Hepatocyte (in vitro differentiated cells): ENCODE data around the gene EPM2AIP1. TPM values are rescaled to one million over a fixed set of nuclear protein-coding genes. Genes with fewer than 3 reads are reported as not detected.

Experiments
- DNase-seq: peaks from one replicate; pipeline ENCODE4 v3.0.0-alpha.2; 2016; ENCODE audit warnings: low spot score
- H2AFZ ChIP-seq: fragments of 200-600 bp; sonication (generic); 2 replicates; pipeline ENCODE4 v1.6.0; 2016; ENCODE audit warnings: antibody characterized with exemption, mild to moderate bottlenecking
- H3K27ac ChIP-seq: fragments of 200-600 bp; sonication (generic); 2 replicates; pipeline ENCODE4 v1.5.1; 2016; ENCODE audit warnings: mild to moderate bottlenecking
- H3K27me3 ChIP-seq: fragments of 200-600 bp; sonication (generic); 2 replicates; pipeline ENCODE4 v1.6.1; 2016
- H3K36me3 ChIP-seq: fragments of 200-600 bp; sonication (generic); replicated peaks from 2 replicates; pipeline ENCODE4 v1.5.1; 2016; ENCODE audit warnings: low read depth; ENCODE audit not compliant: insufficient read depth
- H3K4me1 ChIP-seq: fragments of 200-600 bp; sonication (generic); 2 replicates; pipeline ENCODE4 v1.5.1; 2016; ENCODE audit warnings: mild to moderate bottlenecking, moderate library complexity; ENCODE audit not compliant: insufficient read depth
- H3K4me2 ChIP-seq: fragments of 200-600 bp; sonication (generic); 2 replicates; pipeline ENCODE4 v1.6.0; 2016
- H3K4me3 ChIP-seq: fragments of 200-600 bp; sonication (generic); 2 replicates; pipeline ENCODE4 v1.5.1; 2016; ENCODE audit warnings: mild to moderate bottlenecking
- H3K79me2 ChIP-seq: fragments of 200-600 bp; sonication (generic); 2 replicates; pipeline ENCODE4 v1.6.0; 2017; ENCODE audit warnings: mild to moderate bottlenecking
- H3K9me2 ChIP-seq: fragments of 200-600 bp; sonication (generic); replicated peaks from 2 replicates; pipeline ENCODE4 v1.6.0; 2017; ENCODE audit warnings: mild to moderate bottlenecking; ENCODE audit not compliant: insufficient read depth
- H3K9me3 ChIP-seq: fragments of 200-600 bp; sonication (generic); 2 replicates; pipeline ENCODE4 v1.5.1; 2016; ENCODE audit warnings: low read depth, mild to moderate bottlenecking
- H4K20me1 ChIP-seq: fragments of 200-600 bp; sonication (generic); 2 replicates; pipeline ENCODE4 v1.6.0; 2016; ENCODE audit warnings: mild to moderate bottlenecking; ENCODE audit not compliant: insufficient read depth, poor library complexity, severe bottlenecking
- EZH2 ChIP-seq: fragments of 200-600 bp; sonication (generic); IDR thresholded peaks from 2 replicates; pipeline ENCODE4 v1.6.1; 2016; ENCODE audit warnings: antibody characterized with exemption, mild to moderate bottlenecking, borderline replicate concordance
- EZH2phosphoT487 ChIP-seq: fragments of 200-600 bp; sonication (generic); IDR thresholded peaks from one replicate; pipeline ENCODE4 v1.6.1; 2018; ENCODE audit warnings: antibody characterized with exemption, mild to moderate bottlenecking, low read depth, moderate library complexity; ENCODE audit not compliant: unreplicated experiment, severe bottlenecking
- WGBS: methylation state at CpG from one replicate; pipeline ENCODE4 v1.1.6; 2016; ENCODE audit warnings: low lambda C conversion rate; ENCODE audit errors: missing lambda C conversion rate; 5-methylcytosine and 5-hydroxymethylcytosine counted together
- polyA plus RNA-seq: library from polyadenylated mRNA; unstranded; fragments of >200 nt; fragmentation: Nextera tagmentation; extraction: Ambion mirVana; gene quantifications from 2 replicates; pipeline ENCODE4 v1.2.1, GENCODE V29; 2016
- total RNA-seq: library from RNA; depleted of rRNA; stranded (reverse); fragments of >200 nt; gene quantifications from 2 replicates; pipeline ENCODE4 v1.2.3, GENCODE V29; 2014
- TF ChIP-seq, protein P1 (sequence below): fragments of 200-600 bp; sonication (generic); IDR thresholded peaks from 2 replicates; pipeline ENCODE4 v1.5.1; 2016; ENCODE audit warnings: antibody characterized with exemption, mild to moderate bottlenecking; ENCODE audit not compliant: poor library complexity

Gene EPM2AIP1
- total and polyA plus RNA-seq, 2 experiments from 2014 or later: 14.6 to 32.4 TPM

DNA sequence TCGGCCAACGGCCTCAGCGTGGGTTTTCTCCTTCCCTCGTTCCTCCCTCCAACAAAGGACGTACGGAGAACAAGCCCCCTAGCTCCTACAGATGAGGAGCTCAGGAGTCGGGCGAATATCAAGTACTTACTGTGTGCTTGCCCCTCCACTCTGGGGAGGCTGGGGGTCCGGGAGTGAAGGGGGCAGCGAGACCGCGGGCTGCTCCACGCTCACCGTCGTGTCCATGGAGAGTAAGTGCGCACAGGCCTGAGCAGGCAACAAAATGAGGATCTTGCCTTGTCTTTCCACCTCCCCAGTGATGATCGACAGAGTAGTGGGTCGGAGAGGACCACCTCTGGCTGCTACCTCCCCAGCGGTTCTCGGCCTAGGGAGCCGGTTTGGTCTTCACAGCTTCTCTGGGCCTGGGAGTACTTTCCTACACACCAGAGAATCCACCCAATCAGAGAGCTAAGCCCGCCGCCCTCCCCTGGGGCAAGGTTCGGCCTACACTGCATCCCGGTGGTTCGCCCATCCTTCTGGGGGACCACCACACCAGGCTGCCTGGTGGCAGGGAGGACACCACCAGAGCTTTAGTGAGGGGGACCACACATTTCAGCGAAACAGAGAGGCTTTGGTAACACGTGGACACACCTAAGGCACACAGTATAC is 47.5 kb downstream of the EPM2AIP1 start:
- no peaks in the 10 kb centered on the region for H4K20me1 ChIP-seq
- WGBS: 93% methylated on average over 27 of the region's 28 CpGs
- TF ChIP-seq EZH2phosphoT487: no peak
- TF ChIP-seq, protein P1, sequence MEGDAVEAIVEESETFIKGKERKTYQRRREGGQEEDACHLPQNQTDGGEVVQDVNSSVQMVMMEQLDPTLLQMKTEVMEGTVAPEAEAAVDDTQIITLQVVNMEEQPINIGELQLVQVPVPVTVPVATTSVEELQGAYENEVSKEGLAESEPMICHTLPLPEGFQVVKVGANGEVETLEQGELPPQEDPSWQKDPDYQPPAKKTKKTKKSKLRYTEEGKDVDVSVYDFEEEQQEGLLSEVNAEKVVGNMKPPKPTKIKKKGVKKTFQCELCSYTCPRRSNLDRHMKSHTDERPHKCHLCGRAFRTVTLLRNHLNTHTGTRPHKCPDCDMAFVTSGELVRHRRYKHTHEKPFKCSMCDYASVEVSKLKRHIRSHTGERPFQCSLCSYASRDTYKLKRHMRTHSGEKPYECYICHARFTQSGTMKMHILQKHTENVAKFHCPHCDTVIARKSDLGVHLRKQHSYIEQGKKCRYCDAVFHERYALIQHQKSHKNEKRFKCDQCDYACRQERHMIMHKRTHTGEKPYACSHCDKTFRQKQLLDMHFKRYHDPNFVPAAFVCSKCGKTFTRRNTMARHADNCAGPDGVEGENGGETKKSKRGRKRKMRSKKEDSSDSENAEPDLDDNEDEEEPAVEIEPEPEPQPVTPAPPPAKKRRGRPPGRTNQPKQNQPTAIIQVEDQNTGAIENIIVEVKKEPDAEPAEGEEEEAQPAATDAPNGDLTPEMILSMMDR: no peak
- TF ChIP-seq EZH2: no peak
- H3K4me1 ChIP-seq: peaks cover 25% of the 10 kb centered on the region
- no peaks in the 10 kb centered on the region for H3K9me3 ChIP-seq
- H3K4me3 ChIP-seq: no peak overlapping the region
- H3K79me2 ChIP-seq: peaks cover 27% of the 10 kb centered on the region
- H2AFZ ChIP-seq: peak overlapping the region; percentile 96
- DNase-seq: no peak
- H3K27ac ChIP-seq: no peak overlapping the region
- H3K36me3 ChIP-seq: no peaks in the 10 kb centered on the region
- no peaks in the 10 kb centered on the region for H3K27me3 ChIP-seq
- H3K9me2 ChIP-seq: no peaks in the 10 kb centered on the region
- H3K4me2 ChIP-seq: peak overlapping the region; percentile 94

DNA sequence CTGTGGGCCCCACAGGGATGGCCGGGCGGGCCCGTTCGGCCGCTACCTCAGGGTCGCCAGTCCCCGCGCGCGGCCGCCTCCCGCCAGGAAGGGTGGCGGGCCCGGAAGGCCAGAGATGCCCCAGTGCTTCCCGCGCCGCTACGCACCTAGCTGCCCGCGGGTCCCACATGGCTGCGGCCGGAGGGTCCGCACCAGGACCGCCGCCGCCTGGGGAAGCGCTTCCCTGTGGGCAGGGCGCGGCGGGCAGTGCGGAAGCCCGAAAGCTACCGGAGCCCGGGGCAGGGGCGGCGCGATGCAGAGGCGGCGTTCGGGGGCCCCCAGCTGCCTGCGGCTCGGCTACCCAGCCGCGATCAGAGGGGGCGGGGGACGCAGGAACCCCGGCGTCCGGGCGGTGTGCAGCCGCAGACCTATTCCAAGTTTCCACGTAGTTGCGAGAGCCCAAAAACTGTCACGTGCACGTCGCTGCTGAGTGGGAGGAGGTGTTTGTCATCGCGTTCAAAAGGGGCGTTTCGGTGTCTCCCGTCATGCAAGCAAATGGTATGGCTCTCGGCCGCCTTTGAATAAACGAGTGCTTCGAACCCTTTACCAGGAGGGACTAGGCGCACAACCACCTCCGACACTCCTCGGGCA is 48.2 kb downstream of the EPM2AIP1 start, which contains the start of gene TRANK1:
TSS of gene TRANK1 (minus strand) at position 414 of the 630 bp plus-strand sequence. CDS start at position 169, 245 bp downstream.
- Histone ChIP-seq H3K4me1 (peaks cover 25% of the 10 kb centered on the region), H3K27me3 (no peaks in the 10 kb centered on the region), H4K20me1 (no peaks in the 10 kb centered on the region), H3K36me3 (no peaks in the 10 kb centered on the region), H3K4me3 (peak within 1 kb of the TSS; percentile 69), H3K9me3 (no peaks in the 10 kb centered on the region), H3K27ac (peak within 1 kb of the TSS; percentile 84), H3K9me2 (no peaks in the 10 kb centered on the region), H2AFZ (peak within 1 kb of the TSS; percentile 96), H3K79me2 (peaks cover 32% of the 10 kb centered on the region), H3K4me2 (peak within 1 kb of the TSS; percentile 94)
- WGBS: 3% methylated on average over 45 of the region's 68 CpGs
- peak; percentile 75 for DNase-seq
- TF ChIP-seq EZH2phosphoT487 (no peak), EZH2 (no peak)
- TF ChIP-seq, protein P1: no peak

DNA sequence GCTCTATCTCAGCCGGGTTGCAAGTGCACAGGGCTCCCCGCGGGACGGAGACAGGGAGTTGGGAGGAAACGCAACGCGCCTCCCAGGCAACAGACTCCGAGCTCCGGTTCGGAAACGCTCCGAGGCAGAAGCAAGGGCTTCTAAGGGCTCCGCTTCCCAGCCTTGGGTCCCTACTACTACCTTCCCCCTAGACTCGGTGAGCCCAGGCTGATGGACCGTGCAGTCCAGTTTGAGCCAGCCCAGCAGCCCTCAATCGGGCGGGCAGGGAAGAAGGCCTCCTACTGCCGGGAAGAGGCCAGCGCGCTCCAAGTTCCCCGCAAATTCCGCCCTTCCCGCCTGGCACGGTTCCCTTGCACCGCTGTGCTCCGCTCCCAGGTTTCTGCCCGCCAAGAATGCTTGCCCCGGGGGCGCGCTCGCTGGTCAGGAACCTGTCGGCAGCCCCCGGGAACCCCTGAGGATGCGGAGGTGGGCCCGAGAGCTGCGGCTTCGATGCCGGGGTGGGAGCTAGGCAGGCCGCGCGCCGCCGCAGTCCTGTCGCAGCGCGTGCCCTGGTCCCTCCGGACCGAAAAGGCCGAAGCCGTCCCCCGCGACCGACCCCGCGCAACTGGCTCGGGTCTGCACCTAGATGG is 48.8 kb downstream of the EPM2AIP1 start:
- 2% methylated on average over 56 of the region's 56 CpGs for WGBS
- peaks cover 25% of the 10 kb centered on the region for H3K4me1 ChIP-seq
- H3K4me2 ChIP-seq: peak overlapping the region; percentile 94
- TF ChIP-seq EZH2phosphoT487 (no peak), EZH2 (no peak)
- TF ChIP-seq, protein P1: no peak
- no peaks in the 10 kb centered on the region for H3K27me3 ChIP-seq
- H3K9me3 ChIP-seq: no peaks in the 10 kb centered on the region
- H3K36me3 ChIP-seq: no peaks in the 10 kb centered on the region
- peak overlapping the region; percentile 96 for H2AFZ ChIP-seq
- peak overlapping the region; percentile 84 for H3K27ac ChIP-seq
- H3K9me2 ChIP-seq: no peaks in the 10 kb centered on the region
- peak; percentile 76 for DNase-seq
- H3K79me2 ChIP-seq: peaks cover 39% of the 10 kb centered on the region
- peak overlapping the region; percentile 69 for H3K4me3 ChIP-seq
- H4K20me1 ChIP-seq: no peaks in the 10 kb centered on the region
